GM20000 (cell line): Measurements from ENCODE around the gene ACTR8.

Source experiments
- DNase-seq: peaks from one replicate; pipeline ENCODE4 v3.0.0; 2012; ENCODE audit warnings: low spot score
- TF ChIP-seq, protein P1 (sequence below): IDR thresholded peaks from 2 replicates; pipeline ENCODE4 v1.5.1; 2012; ENCODE audit warnings: mild to moderate bottlenecking, control low read depth; ENCODE audit errors: extremely low read depth, missing control alignments

Gene ACTR8

DNA sequence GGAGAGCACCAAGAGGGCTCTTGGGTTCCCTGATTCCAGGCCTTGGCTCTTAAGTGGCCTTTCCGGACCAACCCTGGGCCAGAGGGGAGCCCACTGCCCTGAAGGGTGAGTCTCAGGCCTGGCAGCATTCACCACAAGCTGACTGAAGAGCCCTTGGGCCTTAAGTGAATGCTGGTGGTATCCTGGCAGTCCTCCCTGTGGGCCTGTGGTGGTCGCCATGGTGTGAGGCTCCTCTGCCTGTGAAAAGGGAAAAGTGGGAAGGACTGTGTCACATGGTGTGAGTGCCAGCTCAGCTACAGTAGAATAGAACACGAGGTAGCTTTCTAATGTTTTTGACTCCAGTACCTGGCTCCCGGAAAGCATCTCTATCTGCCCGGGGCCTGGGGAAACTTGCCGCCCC lies 51.0 kb downstream of the ACTR8 start:
- DNase-seq: no peak
- TF ChIP-seq, protein P1, sequence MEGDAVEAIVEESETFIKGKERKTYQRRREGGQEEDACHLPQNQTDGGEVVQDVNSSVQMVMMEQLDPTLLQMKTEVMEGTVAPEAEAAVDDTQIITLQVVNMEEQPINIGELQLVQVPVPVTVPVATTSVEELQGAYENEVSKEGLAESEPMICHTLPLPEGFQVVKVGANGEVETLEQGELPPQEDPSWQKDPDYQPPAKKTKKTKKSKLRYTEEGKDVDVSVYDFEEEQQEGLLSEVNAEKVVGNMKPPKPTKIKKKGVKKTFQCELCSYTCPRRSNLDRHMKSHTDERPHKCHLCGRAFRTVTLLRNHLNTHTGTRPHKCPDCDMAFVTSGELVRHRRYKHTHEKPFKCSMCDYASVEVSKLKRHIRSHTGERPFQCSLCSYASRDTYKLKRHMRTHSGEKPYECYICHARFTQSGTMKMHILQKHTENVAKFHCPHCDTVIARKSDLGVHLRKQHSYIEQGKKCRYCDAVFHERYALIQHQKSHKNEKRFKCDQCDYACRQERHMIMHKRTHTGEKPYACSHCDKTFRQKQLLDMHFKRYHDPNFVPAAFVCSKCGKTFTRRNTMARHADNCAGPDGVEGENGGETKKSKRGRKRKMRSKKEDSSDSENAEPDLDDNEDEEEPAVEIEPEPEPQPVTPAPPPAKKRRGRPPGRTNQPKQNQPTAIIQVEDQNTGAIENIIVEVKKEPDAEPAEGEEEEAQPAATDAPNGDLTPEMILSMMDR: no peak

DNA sequence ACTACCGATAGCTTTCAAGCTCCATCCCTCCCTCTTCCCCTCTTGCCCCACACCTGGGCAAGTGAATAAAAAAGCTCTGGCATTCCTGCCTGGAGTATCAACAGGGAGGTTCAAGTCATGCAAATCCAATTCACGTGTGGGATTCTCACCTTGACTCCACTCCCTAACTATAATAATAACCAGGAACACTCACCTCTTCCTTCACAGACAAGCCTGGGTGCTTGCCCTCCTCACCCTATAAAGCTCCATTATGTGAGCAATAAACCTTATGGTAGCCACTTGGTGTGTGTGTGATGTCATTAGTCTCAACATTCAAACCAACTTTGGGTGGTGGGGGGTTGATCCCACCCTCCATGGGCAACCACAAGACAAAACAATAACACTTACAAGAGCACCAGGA lies 52.3 kb downstream of the ACTR8 start:
- DNase-seq: no peak
- TF ChIP-seq, protein P1: no peak

DNA sequence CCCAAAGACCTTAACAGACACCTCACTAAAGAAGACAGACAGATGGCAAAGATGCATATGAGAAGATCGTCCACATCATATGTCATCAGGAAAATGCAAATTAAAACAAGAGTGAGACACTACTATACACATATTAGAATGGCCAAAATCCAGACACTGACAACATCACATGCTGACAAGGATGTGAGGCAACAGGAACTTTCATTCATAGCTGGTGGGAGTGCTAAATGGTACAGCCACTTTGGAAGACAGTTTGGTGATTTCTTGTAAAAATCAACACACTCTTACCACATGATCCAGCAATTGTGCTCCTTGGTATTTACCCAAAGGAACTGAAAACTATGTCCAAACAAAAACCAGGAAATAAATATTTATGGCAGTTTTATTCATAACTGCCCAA lies 53.4 kb downstream of the ACTR8 start:
- TF ChIP-seq, protein P1: no peak
- no peak for DNase-seq

DNA sequence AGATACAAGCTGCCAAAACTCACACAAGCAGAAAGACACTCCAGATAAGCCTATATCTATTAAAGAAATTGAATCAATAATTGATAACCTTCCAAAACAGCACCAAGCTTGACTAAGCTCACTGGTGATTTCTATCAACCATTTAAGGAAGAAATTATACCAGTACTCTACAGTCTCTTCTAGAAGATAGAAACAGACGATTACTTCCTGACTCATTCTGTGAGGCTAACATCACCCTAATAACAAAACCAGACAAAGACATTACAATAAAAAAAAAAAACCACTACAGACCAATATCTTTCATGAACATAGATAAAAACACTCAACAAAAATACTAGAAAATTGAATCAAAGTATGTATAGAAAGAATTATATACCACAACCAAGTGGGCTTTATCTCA lies 55.9 kb downstream of the ACTR8 start:
- TF ChIP-seq, protein P1: no peak
- DNase-seq: no peak

DNA sequence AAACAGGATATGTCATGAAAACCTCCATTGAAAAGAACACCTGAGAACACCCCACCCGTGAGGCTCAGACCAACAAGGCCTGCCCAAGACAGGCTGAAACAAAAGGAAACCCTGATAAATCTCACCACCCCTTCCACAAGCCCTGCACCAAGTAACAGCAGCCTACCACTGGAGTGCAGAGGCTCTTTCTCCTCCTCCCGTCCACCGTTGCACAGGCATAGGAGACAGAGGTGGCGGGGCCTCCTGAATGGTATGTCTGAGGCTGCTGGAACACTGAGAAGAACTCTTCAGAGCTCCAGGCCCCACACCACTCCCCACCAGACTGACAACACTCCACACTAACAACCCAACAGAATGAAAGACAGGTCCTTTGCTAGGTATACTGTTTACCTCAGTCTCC lies 57.2 kb downstream of the ACTR8 start:
- TF ChIP-seq, protein P1: no peak
- DNase-seq: no peak

DNA sequence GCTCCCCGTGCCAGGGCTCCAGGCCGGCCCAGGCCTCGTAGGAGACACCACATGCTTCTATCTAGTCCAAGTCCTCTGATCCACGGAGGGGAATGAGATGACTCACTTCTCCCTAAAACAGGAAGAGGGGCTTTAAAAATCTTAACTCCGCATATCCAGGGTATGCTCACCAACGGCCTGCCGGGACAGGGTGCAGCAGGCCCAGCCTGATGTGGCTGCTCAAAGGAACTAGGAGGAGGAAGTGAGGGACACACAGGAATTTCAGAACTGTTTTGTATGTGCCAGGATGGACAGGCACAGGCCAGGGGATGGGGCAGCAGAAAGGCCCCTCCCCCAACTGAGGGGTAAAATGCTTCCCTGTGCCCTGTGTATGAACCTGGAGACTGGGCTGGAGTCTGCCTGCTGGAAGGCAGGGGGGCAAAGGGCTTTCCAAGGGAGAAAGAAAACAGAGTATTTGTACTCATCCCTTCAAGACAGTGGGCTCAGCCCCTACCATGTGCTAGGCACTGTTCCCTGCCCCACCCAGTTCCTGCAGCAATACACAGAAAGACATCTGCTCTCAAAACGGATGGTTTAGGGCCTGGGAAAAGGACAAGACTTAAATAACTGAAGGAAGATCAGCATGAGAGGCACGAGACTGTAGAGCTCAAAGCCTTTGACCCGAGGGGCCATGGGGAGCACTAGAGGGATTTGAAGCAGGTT lies 57.8 kb downstream of the ACTR8 start:
- no peak for DNase-seq
- TF ChIP-seq, protein P1: no peak

DNA sequence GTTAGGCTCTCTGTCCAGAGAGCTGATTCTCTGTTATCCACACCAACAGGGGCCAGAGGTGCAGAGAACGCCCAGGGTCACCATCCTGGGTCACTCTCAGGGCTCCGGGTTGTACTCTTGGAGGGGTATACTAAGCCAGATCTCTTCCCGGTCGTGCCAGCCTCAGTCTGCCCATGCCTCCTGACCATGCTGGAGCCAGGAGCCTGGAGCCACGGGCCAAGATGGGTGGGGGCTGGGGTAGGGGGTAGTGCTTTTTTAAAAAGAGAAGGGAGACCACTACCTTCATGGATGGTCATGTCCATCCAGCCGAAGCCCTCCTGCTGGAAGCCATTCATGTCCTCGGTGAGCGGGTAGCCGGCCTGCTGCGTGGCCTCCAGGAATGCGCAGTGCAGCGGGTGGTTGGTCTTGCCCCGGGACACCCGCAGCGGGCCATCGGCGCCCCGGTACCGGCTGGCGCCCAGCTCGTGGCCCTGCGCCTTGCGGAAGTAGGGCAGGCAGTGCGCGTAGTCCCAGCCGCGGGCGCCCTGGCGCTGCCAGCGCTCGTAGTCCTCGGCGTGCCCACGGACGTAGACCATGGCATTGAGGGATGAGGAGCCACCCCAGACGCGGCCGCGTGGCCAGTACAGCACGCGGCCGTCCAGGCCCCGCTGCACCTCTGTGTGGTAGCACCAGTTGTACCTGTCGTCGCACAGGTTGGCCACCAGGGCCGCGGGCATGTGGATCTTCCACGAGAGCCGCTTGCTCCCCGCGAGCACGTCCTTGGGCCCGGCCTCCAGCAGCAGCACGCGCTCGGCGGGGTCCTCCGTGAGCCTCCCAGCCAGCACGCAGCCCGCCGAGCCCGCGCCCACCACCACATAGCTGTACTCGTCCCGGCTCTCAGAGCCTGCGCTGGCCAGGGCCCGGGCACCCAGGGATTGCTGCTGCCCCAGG lies 58.7 kb downstream of the ACTR8 start:
- no peak for DNase-seq
- TF ChIP-seq, protein P1: no peak
